Endothelial cell (in vitro differentiated cells): Measurements from ENCODE around the gene AGAP9. TPM values are rescaled to one million over a fixed set of nuclear protein-coding genes. Genes with fewer than 3 reads are reported as not detected.
A peak's percentile ranks its signal among the peaks of the same experiment; 100 is the strongest.

ENCODE experiments used
- DNase-seq: peaks from one replicate; pipeline ENCODE4 v3.0.0; 2021; ENCODE audit warnings: low spot score
- H3K27ac Mint-ChIP-seq: one replicate; pipeline ENCODE4 v1.8.0; 2021; ENCODE audit warnings: mixed read lengths, inconsistent platforms; ENCODE audit not compliant: unreplicated experiment
- H3K27me3 Mint-ChIP-seq: one replicate; pipeline ENCODE4 v1.8.0; 2021; ENCODE audit warnings: mild to moderate bottlenecking, moderate library complexity, mixed read lengths, inconsistent platforms; ENCODE audit not compliant: unreplicated experiment
- H3K36me3 Mint-ChIP-seq: one replicate; pipeline ENCODE4 v1.8.0; 2021; ENCODE audit warnings: mild to moderate bottlenecking, low read depth, mixed read lengths, inconsistent platforms; ENCODE audit not compliant: unreplicated experiment
- H3K4me1 Mint-ChIP-seq: one replicate; pipeline ENCODE4 v1.8.0; 2021; ENCODE audit warnings: mild to moderate bottlenecking, mixed read lengths, inconsistent platforms; ENCODE audit not compliant: unreplicated experiment
- H3K4me3 Mint-ChIP-seq: one replicate; pipeline ENCODE4 v1.8.0; 2021; ENCODE audit warnings: mild to moderate bottlenecking, mixed read lengths, inconsistent platforms; ENCODE audit not compliant: unreplicated experiment
- H3K9me3 Mint-ChIP-seq: one replicate; pipeline ENCODE4 v1.8.0; 2021; ENCODE audit warnings: mixed read lengths, inconsistent platforms; ENCODE audit not compliant: unreplicated experiment
- total RNA-seq: library from RNA; stranded (reverse); fragmentation: NEBNext Ultra II Directional; extraction: Animal tissue kit (Norgen Biotek cat#: 25700); gene quantifications from one replicate; pipeline ENCODE4 v1.2.1, GENCODE V29; 2021; ENCODE audit not compliant: unreplicated experiment
- TF ChIP-seq, protein P1 (sequence below): fragments of 200-600 bp; sonication (generic); IDR thresholded peaks from one replicate; pipeline ENCODE4 v1.5.0; 2021; ENCODE audit warnings: antibody characterized with exemption; ENCODE audit not compliant: unreplicated experiment

Gene AGAP9
- total RNA-seq, 1 donor from 2014 or later, result 7.8 TPM

DNA sequence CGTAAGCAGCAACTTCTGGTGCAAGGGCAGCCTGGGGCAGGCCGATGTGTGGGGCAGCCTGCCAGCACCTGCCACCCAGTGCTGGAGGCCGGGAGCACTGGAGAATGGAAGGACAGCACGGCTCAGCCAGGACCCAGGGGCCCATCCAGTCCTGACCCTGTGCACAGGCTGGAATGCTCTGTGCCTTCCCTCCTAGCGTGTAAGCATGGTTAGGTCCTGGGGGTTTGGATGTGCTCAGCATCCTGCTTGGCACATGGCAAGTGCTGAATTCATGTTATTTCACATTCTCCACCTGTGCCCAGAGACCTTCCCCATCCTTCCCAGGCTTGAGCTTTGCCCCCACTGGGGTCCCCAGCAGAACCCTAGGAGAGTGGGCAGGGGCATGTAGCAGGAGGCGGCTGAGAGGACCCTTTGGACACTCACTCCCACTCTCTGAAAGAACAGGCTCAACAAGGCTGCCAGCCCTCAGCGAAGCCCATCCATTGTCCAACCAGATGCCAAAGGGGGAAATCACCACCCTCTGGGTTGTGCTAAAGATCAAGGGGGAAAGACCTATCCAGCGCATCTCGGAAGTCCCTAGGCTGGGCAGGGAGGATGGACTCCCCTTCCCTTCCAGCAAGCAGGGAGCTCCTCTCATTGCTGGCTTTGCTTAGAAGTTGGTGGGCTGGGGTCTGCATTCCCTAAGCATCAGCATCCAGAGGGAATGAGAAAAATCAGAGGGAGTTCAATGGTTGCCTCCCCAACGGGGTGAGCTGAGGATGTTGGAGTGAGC, 69.2 kb downstream of the AGAP9 start:
- DNase-seq, result no peak
- TF ChIP-seq, protein P1, sequence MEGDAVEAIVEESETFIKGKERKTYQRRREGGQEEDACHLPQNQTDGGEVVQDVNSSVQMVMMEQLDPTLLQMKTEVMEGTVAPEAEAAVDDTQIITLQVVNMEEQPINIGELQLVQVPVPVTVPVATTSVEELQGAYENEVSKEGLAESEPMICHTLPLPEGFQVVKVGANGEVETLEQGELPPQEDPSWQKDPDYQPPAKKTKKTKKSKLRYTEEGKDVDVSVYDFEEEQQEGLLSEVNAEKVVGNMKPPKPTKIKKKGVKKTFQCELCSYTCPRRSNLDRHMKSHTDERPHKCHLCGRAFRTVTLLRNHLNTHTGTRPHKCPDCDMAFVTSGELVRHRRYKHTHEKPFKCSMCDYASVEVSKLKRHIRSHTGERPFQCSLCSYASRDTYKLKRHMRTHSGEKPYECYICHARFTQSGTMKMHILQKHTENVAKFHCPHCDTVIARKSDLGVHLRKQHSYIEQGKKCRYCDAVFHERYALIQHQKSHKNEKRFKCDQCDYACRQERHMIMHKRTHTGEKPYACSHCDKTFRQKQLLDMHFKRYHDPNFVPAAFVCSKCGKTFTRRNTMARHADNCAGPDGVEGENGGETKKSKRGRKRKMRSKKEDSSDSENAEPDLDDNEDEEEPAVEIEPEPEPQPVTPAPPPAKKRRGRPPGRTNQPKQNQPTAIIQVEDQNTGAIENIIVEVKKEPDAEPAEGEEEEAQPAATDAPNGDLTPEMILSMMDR, result no peak
- H3K27me3 Mint-ChIP-seq, result peaks cover 11% of the 10 kb centered on the region
- no peaks in the 10 kb centered on the region for H3K9me3 Mint-ChIP-seq
- H3K36me3 Mint-ChIP-seq, result peaks cover 5% of the 10 kb centered on the region
- peaks cover 3% of the 10 kb centered on the region for H3K4me1 Mint-ChIP-seq
- H3K4me3 Mint-ChIP-seq, result peak overlapping the region; percentile 72
- H3K27ac Mint-ChIP-seq, result no peak overlapping the region

DNA sequence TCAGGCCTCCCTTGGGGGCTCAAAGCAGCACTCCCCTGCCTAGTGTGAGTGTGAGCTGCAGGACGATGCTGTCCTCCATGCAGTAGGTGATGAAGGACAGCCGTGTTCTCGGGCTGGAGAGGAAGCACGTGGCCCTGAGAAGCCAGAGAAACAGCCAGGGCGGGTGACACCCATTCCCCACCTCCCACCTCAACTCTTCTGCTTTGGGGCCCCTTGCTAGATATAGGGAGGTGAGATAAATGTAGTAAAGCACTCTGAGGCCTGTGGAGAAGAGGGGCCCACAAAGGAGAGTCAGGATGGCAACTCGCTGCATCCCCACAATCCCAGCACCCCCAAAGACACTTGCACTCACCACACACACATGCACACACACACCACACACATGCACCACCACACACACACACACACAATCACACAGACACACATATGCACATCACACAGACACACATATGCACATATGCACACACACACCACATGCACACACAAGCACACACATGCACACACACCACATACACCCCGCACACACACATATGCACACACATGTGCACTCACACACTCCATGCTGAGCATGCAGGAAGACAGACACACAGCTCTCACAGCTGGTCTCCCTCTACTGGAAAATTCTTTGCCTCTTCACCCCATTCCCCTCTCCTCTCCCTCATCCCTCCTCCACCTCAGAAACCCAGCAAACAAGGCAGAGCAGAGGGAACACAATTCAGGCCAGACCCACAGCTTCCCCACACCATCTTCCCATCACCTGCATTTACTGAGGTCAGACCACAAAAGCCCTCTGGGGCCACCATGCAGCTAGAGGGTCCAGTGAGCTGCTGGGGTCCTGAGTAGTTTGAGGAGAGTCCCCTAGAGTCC, 70.1 kb downstream of the AGAP9 start:
- TF ChIP-seq, protein P1, result no peak
- no peak overlapping the region for H3K4me3 Mint-ChIP-seq
- H3K27me3 Mint-ChIP-seq, result peaks cover 12% of the 10 kb centered on the region
- no peak for DNase-seq
- peaks cover 5% of the 10 kb centered on the region for H3K36me3 Mint-ChIP-seq
- H3K9me3 Mint-ChIP-seq, result no peaks in the 10 kb centered on the region
- H3K27ac Mint-ChIP-seq, result peak overlapping the region; percentile 37
- H3K4me1 Mint-ChIP-seq, result peaks cover 11% of the 10 kb centered on the region

DNA sequence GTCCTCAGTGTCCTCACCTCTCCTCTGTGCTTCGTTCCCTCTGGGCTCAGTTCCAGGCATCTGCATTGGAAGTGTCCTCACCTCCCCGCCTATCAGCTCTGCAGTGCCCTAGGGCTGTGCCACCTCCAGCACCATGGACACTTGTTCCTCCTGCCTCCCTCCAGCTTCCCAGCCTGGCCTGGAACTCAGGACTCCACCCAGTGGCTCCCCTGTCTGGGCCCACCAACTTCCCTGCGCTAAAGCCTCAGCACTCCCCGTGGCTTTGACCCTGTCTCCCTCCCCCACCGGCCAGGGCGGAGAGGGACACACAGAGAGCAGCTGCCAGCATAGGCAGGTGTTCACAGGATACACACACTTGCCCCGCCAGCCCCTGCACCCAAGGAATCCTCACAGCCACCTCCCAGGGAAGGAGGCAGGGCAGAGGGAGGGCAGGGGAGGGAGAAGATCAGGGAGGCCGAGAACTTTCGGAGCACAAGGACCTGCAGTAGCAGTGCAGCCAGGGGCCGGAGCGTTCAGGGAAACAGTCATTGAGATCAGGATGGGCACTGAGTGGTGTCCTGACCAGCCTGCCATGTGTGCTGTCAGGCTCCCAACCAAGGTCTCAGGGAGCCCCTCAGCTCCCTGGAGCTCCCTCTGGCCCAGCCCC, 70.8 kb downstream of the AGAP9 start:
- Mint-ChIP-seq H3K9me3 (no peaks in the 10 kb centered on the region), H3K27me3 (peaks cover 17% of the 10 kb centered on the region), H3K4me1 (peaks cover 19% of the 10 kb centered on the region), H3K4me3 (no peak overlapping the region), H3K36me3 (peaks cover 5% of the 10 kb centered on the region), H3K27ac (no peak overlapping the region)
- no peak for DNase-seq
- TF ChIP-seq, protein P1, result no peak

DNA sequence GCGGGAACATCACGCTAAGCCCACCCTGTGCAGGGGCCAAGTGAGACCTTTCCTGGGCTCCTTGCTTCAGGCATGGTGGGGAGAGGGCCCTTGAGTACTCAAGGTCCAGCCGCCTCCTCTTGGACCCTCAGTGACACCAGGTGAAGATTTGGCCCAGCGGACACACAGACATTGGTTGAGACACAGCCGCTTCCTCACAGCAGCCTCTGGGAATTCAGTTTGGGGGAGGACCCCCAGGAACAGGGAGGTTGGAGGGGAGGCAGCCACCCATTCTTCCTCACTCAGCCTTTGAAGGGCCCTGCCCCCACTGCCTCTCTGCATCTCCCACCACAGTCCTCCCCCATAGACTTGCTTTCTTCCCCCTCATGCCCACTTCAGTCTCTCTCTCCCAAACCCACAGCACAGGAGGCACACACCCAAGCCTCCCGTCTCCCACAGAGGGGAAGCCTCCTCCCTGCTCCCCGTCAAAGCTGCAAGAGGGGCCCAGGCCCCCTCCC, 71.4 kb downstream of the AGAP9 start:
- Mint-ChIP-seq H3K9me3 (no peaks in the 10 kb centered on the region), H3K4me3 (no peak overlapping the region), H3K27ac (no peak overlapping the region), H3K4me1 (peaks cover 19% of the 10 kb centered on the region), H3K36me3 (peaks cover 5% of the 10 kb centered on the region), H3K27me3 (peaks cover 17% of the 10 kb centered on the region)
- TF ChIP-seq, protein P1, result no peak
- DNase-seq, result no peak

Other genes with a start within 250 kb of the AGAP9 start
- 0.74 TPM for gene GDF10, start 223.4 kb downstream of the AGAP9 start, total RNA-seq
- gene GDF2, start 201.2 kb downstream of the AGAP9 start, total RNA-seq, result not detected
- gene RBP3, start 175.3 kb downstream of the AGAP9 start, total RNA-seq, result not detected
- 0.41 TPM for gene ZNF488, start 139.3 kb downstream of the AGAP9 start, total RNA-seq
- not detected for gene ANXA8, start 39.5 kb downstream of the AGAP9 start, total RNA-seq
- not detected for gene FAM25G, start 31.9 kb downstream of the AGAP9 start, total RNA-seq
- gene SYT15B, start 240.0 kb upstream of the AGAP9 start, total RNA-seq, result not detected